HCEC 1CT (cell line): Measurements from ENCODE around the gene FOXN3.
"Not testable (repeated sequence)": the region's sequence is repeated elsewhere in the genome, so short reads cannot be mapped to it uniquely, and the experiment has no call there.

Experiments used
- DNase-seq: peaks from one replicate; pipeline ENCODE4 v3.0.0-alpha.2; 2017

Gene FOXN3

GRCh38 chr14:89302396-89302950, 114.6 kb downstream of the FOXN3 start:
- DNase-seq, result no peak

- no peak for DNase-seq
Observed at GRCh38 chr14:89299587-89299986, 117.4 kb downstream of the FOXN3 start.

- DNase-seq, result no peak
Observed at GRCh38 chr14:89298056-89298834, 118.8 kb downstream of the FOXN3 start.

- DNase-seq, result no peak
Observed at GRCh38 chr14:89296281-89296745, 120.7 kb downstream of the FOXN3 start.

GRCh38 chr14:89294872-89295271, 122.2 kb downstream of the FOXN3 start:
- no peak for DNase-seq

DNA sequence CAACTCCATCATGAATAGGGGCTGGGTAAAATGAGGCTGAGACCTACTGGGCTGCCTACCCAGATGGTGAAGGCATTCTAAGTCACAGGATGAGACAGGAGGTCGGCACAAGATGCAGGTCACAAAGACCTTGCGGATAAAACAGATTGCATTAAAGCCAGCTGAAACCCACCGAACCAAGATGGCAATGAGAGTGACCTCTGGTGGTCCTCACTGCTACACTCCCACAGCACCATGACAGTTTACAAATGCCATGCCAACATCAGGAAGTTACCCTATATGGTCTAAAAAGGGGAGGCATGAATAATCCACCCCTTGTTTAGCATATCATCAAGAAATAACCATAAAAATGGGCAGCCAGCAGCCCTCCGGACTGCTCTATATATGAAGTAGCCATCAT, 122.6 kb downstream of the FOXN3 start:
- DNase-seq, result not testable (repeated sequence)

GRCh38 chr14:89294060-89294459, 123.0 kb downstream of the FOXN3 start:
- no peak for DNase-seq

GRCh38 chr14:89293314-89293916, 123.6 kb downstream of the FOXN3 start:
- DNase-seq, result no peak

DNA sequence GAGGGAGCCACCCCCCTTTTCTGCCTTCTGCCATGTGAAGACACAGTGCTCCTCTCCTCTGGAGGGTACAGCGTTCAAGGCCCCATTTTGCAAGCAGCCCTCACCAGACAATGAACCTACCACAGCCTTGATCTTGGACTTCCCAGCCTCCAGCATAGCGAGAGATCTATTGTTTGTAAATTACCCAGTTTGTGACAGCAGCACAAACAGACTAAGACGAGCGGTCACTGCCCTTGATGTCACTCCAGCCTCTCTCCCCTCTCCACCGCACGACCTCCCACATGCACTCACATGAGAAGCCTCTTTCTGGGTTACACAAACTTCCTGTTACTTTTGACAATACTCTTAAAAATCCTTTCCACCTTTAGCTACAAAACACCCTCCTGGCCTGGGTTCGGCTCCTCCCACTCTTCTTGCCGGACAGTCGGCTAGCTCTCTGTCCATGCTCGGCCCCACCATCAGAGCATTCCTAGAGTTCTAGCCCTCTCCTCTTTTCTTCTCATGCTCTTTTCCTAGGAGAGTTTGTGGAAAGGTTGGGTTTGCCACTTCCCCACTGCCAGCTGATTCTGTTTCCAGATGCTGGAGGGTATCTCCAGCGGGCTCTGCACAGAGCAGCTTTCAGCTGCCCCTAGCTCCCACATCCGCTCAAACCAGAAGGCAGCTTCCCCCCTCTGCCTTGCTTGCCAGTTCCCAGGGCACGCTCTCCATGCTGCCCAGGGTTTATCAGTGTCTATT, 124.3 kb downstream of the FOXN3 start:
- DNase-seq, result no peak

DNA sequence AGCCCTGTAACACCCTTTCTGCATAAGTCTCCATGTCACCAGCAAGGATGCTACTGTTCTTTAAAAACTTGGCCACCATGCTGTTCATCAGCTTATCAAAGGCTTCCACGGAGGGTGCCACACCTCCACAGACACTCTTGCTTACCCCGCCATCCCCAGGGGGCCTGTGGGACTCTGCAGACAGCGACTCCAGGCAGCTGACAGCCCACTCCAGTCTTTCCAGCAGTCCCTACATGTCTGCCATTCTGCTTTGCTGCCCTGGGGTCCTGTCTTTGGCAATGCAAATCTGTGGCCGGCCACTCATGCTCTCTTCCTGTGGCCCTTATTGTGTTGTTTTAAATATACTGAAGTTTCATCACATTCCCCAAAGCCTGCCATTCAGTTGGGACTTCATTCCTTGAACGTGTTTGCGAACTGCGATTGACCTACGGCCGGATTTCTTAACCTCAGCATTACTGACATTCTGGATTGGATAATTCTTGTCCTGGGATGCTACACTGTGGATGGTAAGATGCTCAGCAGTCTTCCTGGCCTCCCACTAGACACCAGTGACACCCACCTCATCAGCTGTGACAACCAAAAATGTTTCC, 125.6 kb downstream of the FOXN3 start:
- no peak for DNase-seq

DNA sequence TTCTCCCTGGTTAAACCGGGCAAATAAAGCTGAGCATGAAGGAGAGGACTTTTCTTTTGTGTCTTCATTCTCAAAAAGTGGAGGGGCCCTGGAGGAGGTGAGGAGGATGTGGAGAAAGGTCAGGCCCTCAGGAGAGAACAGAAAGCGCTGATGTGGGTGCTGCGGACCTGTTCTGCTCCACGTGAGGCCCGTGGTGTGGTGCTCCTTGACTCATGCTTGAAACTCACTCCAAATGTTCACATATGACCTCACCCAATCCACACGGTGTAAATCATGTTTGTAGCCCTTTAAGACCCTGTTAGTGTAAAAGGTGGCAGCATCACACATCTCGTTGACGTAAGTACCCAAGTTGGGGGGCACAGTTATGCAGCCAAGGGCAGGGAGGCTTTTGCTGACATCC, 126.2 kb downstream of the FOXN3 start:
- DNase-seq, result no peak

GRCh38 chr14:89289477-89289876, 127.6 kb downstream of the FOXN3 start:
- DNase-seq, result no peak

DNA sequence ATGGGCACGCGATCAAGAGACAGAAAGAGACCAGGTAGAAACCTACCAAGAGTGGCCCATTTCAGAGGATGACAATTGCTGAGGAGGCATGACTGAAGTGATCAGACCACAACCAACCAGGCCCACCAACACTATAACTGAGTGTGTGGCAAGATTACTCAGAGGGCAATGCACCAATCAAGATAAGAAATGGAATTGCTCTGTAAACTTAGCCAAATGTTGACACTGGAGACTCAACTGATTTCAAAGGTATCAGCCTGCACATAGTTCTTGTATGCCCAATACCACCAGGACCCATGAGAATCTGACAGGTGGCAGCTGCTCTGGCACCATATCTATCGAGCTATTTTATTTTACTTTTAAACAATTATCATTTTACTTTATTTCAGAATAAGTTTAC, 128.9 kb downstream of the FOXN3 start:
- no peak for DNase-seq

DNA sequence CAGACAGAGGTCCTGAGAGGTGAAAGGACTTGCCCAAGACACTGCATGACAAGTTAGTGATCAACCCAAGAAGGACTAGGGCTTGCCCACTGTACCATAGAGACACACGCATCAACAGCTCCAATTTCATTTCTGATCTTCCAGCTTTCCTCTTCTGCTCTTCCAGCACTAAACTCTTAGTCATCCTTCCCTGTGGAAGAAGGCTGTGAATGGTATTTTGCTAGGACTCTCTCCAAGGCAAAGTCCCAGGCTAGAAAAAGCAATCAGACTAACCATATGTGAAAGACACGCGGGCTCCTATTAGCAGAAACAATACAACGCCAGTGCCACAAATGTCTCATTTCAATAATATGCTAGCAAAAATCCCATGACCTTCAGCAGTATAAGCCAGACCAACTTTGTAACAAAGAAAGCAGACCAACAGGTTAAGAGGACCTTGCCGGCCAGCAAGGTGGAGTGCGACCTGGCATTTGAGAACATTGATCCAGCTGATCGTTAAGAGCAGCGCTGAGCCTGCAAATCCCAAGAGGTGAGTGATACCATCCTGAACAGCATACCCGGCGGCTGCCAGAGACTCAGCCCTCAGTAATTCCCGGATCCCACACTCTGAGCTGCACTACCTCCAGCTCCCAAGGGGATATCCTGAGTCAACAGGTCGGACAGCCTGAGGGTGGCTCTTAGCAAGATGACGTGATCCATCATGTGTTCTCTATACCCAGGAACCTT, 132.5 kb downstream of the FOXN3 start:
- DNase-seq, result no peak

DNA sequence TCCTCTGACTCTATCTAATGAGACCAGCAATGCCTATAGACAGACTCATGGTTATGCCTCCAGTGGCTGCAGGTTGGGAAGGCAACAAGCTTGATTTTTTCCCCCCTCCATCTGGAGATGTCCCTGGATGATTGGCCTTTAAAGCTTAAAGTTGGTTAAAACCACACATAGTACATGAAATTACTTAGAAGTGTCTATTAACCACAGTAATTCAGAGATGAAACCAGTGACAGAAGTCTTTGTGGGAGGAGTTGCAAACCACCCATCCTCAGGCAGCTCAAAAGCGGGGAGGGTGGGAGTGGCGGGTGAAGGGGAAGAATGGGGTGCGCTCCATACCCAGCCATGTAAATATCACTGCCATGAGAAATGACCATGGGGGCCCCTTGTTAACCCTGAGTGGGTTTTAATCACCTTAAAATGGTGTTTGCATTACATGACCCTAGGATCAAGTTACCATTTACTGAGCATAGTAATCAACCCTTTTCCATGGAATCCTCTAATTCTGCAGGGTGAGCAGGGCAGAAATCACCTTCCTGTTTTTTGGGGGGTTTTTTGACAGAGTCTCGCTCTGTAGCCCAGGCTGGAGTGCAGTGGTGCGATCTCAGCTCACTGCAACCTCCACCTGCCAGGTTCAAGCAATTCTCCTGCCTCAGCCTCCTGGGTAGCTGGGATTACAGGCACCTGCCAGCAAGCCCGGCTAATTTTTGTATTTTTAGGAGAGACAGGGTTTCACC, 133.5 kb downstream of the FOXN3 start:
- DNase-seq, result no peak

GRCh38 chr14:89282191-89282590, 134.8 kb downstream of the FOXN3 start:
- no peak for DNase-seq

DNA sequence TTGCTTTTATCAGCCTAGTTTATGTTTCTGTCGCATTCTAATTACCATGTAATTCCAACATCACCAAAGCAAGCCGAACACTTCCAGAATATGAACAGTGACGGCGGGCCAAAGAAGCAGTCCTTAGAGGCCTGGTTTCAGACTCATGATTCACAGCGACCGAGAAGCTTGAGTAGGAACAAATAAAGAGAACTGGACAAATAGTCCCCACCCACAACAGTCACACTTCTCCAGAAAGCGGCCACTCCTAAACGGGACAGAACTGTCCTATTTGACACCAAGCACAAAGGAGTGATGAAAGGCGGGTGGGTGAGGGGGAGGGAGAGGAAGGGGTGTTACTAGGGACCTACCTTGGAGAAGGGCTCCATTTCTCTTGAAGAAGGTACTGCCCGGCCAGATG, 136.4 kb downstream of the FOXN3 start:
- DNase-seq, result no peak

- no peak for DNase-seq
Observed at GRCh38 chr14:89279649-89280232, 137.3 kb downstream of the FOXN3 start.

DNA sequence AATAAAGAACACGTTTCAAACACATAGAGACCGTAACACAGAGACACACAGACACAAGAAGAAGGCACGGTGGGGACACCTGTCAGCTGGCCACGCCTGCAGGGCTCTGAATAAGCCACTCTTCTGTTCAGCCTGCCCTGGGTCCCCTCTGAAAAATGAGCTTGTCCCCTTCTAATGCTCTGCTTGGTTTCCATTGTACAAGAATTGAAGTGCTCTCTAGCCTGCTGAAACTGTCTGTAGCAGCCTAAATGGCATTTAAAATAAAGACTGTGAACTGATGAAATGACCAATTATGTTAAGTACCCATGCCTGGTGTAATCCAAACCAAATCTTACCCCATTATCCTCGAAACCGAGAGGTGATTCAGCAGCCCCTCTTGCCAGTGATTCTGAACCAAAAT, 139.8 kb downstream of the FOXN3 start:
- no peak for DNase-seq

DNA sequence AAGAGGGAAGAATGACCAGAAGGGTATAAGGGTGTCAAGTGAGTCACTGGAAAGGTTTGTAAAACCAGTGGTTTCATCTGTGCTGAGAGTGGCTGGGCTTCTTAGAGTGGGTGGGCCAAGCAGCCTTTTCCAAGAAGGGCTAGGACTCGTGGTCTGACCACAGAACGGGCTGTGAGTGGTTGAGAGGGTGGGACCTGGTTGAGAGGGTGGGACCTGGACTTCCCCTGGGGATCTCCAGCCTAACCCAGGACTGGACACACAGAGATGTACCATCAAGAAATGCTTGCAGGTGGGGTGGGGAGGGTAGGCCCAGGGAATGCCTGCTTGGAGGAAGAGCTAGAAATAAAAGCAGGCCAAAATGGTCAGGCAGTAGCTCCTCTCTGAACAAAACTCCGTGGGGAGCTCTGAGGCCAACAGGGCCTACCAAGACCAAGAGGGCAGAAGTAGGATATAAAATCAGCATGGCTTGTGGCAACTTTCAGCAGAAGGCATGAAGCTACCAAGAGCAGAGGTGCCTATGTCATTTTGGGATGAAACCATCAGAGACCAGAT, 140.5 kb downstream of the FOXN3 start:
- no peak for DNase-seq
